Measurements from ENCODE around the gene DHRSX. TPM values are rescaled to one million over a fixed set of nuclear protein-coding genes. Genes with fewer than 3 reads are reported as not detected.
A peak's percentile ranks its signal among the peaks of the same experiment; 100 is the strongest.
"Not testable (repeated sequence)": the region's sequence is repeated elsewhere in the genome, so short reads cannot be mapped to it uniquely, and the experiment has no call there.

DHRSX gene
- total RNA-seq, 3 donors from 2014 or later: 24.3 to 39.0 (median 29.2) TPM

DNA sequence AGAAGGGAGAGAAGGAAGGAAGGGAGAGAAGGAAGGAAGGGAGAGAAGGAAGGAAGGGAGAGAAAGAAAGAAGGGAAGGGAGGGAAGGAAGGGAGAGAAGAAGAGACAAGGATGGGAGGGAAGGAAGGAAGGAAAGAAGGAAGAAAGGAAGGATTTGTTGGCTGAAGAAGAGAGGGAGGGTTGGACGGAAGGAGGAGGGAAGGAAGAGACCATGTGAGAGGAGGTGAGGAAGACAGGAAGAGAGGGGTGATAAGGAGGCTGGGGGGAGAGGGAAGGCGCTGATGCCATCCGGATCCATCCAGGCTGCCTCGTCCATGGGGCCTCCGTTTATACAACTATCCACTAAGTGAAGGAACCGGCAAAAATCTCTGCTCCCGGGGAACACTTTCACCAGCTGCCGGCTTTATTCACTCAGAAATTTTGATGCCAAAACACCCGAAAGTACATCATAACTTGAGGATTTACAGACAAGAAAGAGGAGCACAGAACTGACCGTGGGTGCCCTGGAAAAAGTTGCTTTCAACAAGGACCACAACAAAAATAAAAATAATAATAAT lies 14.9 kb downstream of the DHRSX start:
- DNase-seq (ENCODE audit: low spot score in 2 of 2): no peak
- intact Hi-C loops (cut with DNase I; ENCODE audit: low total_unique reads): loop anchor here (10.0 kb wide), 1 partner anchor 1731 kb away; no protein-coding TSS in a partner anchor
- TF ChIP-seq, protein P1, sequence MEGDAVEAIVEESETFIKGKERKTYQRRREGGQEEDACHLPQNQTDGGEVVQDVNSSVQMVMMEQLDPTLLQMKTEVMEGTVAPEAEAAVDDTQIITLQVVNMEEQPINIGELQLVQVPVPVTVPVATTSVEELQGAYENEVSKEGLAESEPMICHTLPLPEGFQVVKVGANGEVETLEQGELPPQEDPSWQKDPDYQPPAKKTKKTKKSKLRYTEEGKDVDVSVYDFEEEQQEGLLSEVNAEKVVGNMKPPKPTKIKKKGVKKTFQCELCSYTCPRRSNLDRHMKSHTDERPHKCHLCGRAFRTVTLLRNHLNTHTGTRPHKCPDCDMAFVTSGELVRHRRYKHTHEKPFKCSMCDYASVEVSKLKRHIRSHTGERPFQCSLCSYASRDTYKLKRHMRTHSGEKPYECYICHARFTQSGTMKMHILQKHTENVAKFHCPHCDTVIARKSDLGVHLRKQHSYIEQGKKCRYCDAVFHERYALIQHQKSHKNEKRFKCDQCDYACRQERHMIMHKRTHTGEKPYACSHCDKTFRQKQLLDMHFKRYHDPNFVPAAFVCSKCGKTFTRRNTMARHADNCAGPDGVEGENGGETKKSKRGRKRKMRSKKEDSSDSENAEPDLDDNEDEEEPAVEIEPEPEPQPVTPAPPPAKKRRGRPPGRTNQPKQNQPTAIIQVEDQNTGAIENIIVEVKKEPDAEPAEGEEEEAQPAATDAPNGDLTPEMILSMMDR (IDR thresholded peaks at IDR 0.05): no peak
- TF ChIP-seq POLR2AphosphoS5 (IDR thresholded peaks at IDR 0.05) (no peak), POLR2A (IDR thresholded peaks at IDR 0.05) (no peak)
- H3K27me3 ChIP-seq: no peaks in the 10 kb centered on the region
- no peak overlapping the region for H3K4me3 ChIP-seq
- H3K27ac ChIP-seq: peak overlapping the region; percentile 66 to 82
- peaks cover 10% of the 10 kb centered on the region for H3K36me3 ChIP-seq
- H3K9me3 ChIP-seq: no peaks in the 10 kb centered on the region
- no peaks in the 10 kb centered on the region for H3K4me1 ChIP-seq

DNA sequence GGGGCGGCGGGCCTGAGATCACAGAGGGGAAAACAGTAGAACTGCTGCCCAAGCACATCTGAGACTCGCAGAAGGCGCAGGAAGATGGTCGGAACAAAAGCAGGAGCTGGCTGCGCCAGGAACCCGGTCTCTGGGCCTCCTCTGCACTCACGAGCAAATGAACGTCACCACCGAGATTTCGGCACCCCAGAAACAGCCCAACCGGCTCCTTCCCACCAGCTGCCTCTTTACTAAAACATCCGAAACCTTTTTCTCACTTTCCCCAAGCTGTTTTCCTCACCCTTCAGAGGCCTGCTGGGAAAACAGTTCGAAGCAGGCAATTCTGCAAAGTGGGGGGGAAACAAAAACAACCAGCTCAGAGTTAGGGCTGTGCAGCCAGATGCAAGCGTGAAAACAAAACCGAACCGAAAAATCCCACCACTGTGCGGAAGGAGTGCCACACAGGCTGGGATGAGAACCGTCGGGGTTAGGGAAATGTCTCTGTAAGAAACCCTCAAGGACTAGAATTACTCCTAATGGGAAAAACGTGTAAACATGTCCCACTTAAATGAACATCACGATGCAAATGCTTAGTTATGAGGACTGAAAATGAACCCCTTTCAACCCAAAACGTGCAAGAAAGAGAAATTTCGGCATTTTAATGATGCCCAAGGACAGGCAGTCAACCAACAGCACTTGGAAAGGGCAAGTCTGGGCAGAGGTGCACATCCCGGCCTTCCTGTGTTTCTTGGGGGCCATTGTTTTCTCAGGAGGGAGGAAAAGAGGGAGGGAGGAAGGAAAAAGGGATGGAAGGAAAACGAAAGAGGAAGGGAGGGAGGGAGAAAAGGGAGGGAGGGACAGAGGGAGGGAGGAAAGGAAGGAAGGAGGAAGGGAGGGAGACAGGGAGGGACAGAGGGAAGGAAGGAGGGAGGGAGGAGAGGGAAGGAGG lies 15.8 kb downstream of the DHRSX start:
- no peak for DNase-seq (ENCODE audit: low spot score in 2 of 2)
- peaks cover 9% of the 10 kb centered on the region for H3K36me3 ChIP-seq
- H3K27ac ChIP-seq: peak overlapping the region; percentile 66 to 82
- intact Hi-C loops (cut with DNase I; ENCODE audit: low total_unique reads): loop anchor here (10.0 kb wide), 1 partner anchor 1730 kb away; no protein-coding TSS in a partner anchor
- TF ChIP-seq POLR2AphosphoS5 (IDR thresholded peaks at IDR 0.05): no peak
- H3K27me3 ChIP-seq: no peaks in the 10 kb centered on the region
- H3K9me3 ChIP-seq: no peaks in the 10 kb centered on the region
- H3K4me3 ChIP-seq: peak overlapping the region; percentile 22 to 57 (median 31)
- no peaks in the 10 kb centered on the region for H3K4me1 ChIP-seq

DNA sequence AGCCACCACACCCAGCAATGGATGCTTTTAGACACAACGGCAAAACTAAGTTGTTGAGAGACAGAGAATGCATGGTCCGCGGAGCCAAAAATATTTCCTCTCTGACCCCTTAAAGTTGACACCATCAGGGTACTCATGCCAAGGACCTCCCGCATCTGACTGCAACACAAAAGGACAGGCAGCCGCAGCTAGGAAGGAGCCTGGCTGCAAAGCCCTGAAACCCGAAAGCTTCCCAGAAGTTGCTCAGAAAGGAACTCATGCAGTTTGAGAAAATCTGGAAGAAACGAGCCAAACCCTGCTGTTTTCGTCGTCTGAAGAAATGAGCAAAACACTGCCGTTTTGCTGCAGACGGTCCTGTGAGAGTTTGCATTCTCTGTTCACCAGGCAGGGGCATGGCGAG lies 16.5 kb downstream of the DHRSX start:
- no peak for DNase-seq (ENCODE audit: low spot score in 2 of 2)

DNA sequence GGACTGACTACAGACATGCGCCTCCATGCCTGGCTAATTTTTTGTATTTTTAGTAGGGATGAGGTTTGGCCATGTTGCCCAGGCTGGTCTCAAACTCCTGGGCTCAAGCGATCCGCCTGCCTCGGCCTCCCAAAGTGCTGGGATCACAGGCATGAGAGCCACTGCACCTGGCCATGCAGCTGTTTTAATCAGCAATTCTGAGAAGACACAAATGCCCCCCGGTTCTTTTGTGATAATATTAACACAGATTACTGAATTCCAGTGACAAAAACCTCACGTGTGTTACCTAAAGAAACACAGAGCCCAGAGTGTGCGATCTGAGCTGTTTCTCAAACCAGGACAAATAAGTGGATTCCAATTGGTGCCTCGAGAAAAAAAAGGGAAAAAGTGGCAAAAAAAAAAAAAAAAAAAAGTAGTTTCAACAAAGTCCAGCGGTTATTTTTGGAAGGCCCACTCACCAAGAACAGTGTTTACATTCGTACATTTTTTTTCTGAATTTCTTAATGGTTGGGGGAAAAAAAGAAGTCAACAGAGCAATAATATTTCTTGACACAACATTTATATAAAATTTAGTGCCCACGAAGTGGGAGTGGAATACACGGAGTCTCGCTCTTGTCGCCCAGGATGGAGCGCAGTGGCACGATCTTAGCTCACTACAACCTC lies 17.2 kb downstream of the DHRSX start:
- Histone ChIP-seq H3K4me3 (peak overlapping the region in 1 of 3 donors; percentile 57), H3K4me1 (no peaks in the 10 kb centered on the region), H3K27me3 (no peaks in the 10 kb centered on the region), H3K36me3 (no peaks in the 10 kb centered on the region), H3K9me3 (no peaks in the 10 kb centered on the region), H3K27ac (peak overlapping the region in 1 of 2 donors; percentile 82)
- intact Hi-C loops (cut with DNase I; ENCODE audit: low total_unique reads): loop anchor here (10.0 kb wide), 1 partner anchor 1729 kb away; no protein-coding TSS in a partner anchor
- no peak for TF ChIP-seq POLR2AphosphoS5 (IDR thresholded peaks at IDR 0.05)
- no peak for TF ChIP-seq POLR2A (IDR thresholded peaks at IDR 0.05)
- TF ChIP-seq, protein P1 (IDR thresholded peaks at IDR 0.05): no peak
- no peak for DNase-seq (ENCODE audit: low spot score in 2 of 2)

More for the DNA sequence above, 16.5 kb downstream of the DHRSX start:
- H3K36me3 ChIP-seq: peaks cover 1% of the 10 kb centered on the region
- peak overlapping the region; percentile 22 to 57 (median 31) for H3K4me3 ChIP-seq
- H3K9me3 ChIP-seq: no peaks in the 10 kb centered on the region
- no peaks in the 10 kb centered on the region for H3K4me1 ChIP-seq
- TF ChIP-seq POLR2A (IDR thresholded peaks at IDR 0.05): no peak
- TF ChIP-seq, protein P1 (IDR thresholded peaks at IDR 0.05): no peak
- no peak for TF ChIP-seq POLR2AphosphoS5 (IDR thresholded peaks at IDR 0.05)
- no peaks in the 10 kb centered on the region for H3K27me3 ChIP-seq
- H3K27ac ChIP-seq: peak overlapping the region; percentile 66 to 82
- intact Hi-C loops (cut with DNase I; ENCODE audit: low total_unique reads): loop anchor here (10.0 kb wide), 1 partner anchor 1729 kb away; no protein-coding TSS in a partner anchor

DNA sequence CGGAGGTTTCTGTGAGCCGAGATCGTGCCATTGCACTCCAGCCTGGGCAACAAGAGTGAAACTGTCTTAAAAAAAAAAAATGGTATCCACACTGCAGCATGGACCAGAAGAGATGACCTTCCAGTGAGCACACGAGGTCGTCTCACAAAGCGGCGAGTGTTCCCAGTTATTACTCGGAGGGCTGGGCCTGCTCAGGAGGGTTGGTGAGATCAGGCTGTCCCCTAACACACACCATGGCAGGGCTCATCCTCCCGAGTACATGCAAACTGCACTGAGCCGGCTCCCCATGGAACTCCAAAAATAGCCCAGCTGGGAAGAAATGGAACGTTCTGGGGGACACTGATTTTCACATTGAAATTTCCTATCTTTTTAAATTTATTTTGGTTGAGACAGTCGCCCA lies 19.2 kb downstream of the DHRSX start:
- intact Hi-C loops (cut with DNase I; ENCODE audit: low total_unique reads): loop anchor here (10.0 kb wide), 1 partner anchor 1727 kb away; no protein-coding TSS in a partner anchor
- DNase-seq (ENCODE audit: low spot score in 2 of 2); H3K9me3 ChIP-seq; H3K4me1 ChIP-seq; H3K36me3 ChIP-seq; H3K27me3 ChIP-seq; H3K27ac ChIP-seq; H3K4me3 ChIP-seq: not testable (repeated sequence)

DNA sequence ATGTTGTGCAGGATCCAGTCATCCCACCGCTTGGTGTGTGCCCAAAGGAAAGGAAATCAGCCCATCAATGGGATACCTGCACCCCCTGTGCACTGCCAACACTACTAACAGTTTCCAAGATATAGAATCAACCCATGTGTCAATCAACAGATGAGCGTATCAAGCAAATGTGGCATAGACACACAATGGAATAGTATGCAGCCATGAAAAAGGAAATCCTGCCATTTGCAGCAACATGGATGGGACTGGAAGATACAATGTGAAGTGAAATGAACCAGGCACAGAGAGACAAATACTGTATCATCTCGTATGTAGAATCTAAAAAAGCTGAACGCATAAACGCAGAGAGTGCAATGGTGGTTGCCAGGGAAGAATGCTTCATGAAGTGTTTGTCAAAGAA lies 20.8 kb downstream of the DHRSX start:
- not testable (repeated sequence) for H3K9me3 ChIP-seq; H3K4me3 ChIP-seq; DNase-seq (ENCODE audit: low spot score in 2 of 2); H3K4me1 ChIP-seq; H3K36me3 ChIP-seq; H3K27me3 ChIP-seq; H3K27ac ChIP-seq
- intact Hi-C loops (cut with DNase I; ENCODE audit: low total_unique reads): loop anchor here (10.0 kb wide), 1 partner anchor 1725 kb away; no protein-coding TSS in a partner anchor

Data from breast epithelium (tissue), 4 donors.